Ishikawa (cell line): ENCODE measurements around the gene SKI.

Source experiments
- CEBPB ChIP-seq: IDR thresholded peaks from 2 replicates; pipeline ENCODE4 v1.6.1; 2012
- CREB1 ChIP-seq: IDR thresholded peaks from 2 replicates; pipeline ENCODE4 v1.6.1; 2012; ENCODE audit warnings: low read depth
- EGR1 ChIP-seq: IDR thresholded peaks from 2 replicates; pipeline ENCODE4 v1.6.1; 2012
- EP300 ChIP-seq: IDR thresholded peaks from 2 replicates; pipeline ENCODE4 v1.6.1; 2012; ENCODE audit warnings: borderline replicate concordance
- FOXM1 ChIP-seq: IDR thresholded peaks from 2 replicates; pipeline ENCODE4 v1.6.1; 2012; ENCODE audit warnings: low read depth, borderline replicate concordance
- NFIC ChIP-seq: IDR thresholded peaks from 2 replicates; pipeline ENCODE4 v1.6.1; 2012
- RAD21 ChIP-seq: IDR thresholded peaks from 2 replicates; pipeline ENCODE4 v1.6.1; 2012; ENCODE audit warnings: low read depth
- TAF1 ChIP-seq: IDR thresholded peaks from 2 replicates; pipeline ENCODE4 v1.6.1; 2012; ENCODE audit warnings: low read depth, mild to moderate bottlenecking
- TCF12 ChIP-seq: IDR thresholded peaks from 2 replicates; pipeline ENCODE4 v1.6.1; 2012; ENCODE audit warnings: low read depth
- TEAD4 ChIP-seq: IDR thresholded peaks from 2 replicates; pipeline ENCODE4 v1.6.1; 2012
- YY1 ChIP-seq: IDR thresholded peaks from 2 replicates; pipeline ENCODE4 v1.6.1; 2012; ENCODE audit warnings: low read depth
- ZBTB7A ChIP-seq: IDR thresholded peaks from 2 replicates; pipeline ENCODE4 v1.6.1; 2012; ENCODE audit warnings: low read depth
- TF ChIP-seq, protein P1 (sequence below): IDR thresholded peaks from 2 replicates; pipeline ENCODE4 v1.6.1; 2012
- TF ChIP-seq, protein P2 (sequence below): IDR thresholded peaks from 2 replicates; pipeline ENCODE4 v1.6.1; 2012; ENCODE audit warnings: low read depth, mild to moderate bottlenecking
- TF ChIP-seq, protein P3 (sequence below): IDR thresholded peaks from 2 replicates; pipeline ENCODE4 v1.6.1; 2012

The SKI gene

GRCh38 chr1:2337081-2337480 lies 109.0 kb downstream of the SKI start:
- TF ChIP-seq NFIC (no peak), EP300 (no peak), FOXM1 (no peak), ZBTB7A (no peak), CREB1 (no peak), TCF12 (no peak), TAF1 (no peak), YY1 (no peak), EGR1 (no peak)
- TF ChIP-seq, protein P1, sequence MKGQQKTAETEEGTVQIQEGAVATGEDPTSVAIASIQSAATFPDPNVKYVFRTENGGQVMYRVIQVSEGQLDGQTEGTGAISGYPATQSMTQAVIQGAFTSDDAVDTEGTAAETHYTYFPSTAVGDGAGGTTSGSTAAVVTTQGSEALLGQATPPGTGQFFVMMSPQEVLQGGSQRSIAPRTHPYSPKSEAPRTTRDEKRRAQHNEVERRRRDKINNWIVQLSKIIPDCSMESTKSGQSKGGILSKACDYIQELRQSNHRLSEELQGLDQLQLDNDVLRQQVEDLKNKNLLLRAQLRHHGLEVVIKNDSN, result no peak
- TF ChIP-seq, protein P2, sequence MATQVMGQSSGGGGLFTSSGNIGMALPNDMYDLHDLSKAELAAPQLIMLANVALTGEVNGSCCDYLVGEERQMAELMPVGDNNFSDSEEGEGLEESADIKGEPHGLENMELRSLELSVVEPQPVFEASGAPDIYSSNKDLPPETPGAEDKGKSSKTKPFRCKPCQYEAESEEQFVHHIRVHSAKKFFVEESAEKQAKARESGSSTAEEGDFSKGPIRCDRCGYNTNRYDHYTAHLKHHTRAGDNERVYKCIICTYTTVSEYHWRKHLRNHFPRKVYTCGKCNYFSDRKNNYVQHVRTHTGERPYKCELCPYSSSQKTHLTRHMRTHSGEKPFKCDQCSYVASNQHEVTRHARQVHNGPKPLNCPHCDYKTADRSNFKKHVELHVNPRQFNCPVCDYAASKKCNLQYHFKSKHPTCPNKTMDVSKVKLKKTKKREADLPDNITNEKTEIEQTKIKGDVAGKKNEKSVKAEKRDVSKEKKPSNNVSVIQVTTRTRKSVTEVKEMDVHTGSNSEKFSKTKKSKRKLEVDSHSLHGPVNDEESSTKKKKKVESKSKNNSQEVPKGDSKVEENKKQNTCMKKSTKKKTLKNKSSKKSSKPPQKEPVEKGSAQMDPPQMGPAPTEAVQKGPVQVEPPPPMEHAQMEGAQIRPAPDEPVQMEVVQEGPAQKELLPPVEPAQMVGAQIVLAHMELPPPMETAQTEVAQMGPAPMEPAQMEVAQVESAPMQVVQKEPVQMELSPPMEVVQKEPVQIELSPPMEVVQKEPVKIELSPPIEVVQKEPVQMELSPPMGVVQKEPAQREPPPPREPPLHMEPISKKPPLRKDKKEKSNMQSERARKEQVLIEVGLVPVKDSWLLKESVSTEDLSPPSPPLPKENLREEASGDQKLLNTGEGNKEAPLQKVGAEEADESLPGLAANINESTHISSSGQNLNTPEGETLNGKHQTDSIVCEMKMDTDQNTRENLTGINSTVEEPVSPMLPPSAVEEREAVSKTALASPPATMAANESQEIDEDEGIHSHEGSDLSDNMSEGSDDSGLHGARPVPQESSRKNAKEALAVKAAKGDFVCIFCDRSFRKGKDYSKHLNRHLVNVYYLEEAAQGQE, result no peak

- TF ChIP-seq, protein P2, result no peak
Observed at GRCh38 chr1:2337501-2337900, 109.4 kb downstream of the SKI start.

DNA sequence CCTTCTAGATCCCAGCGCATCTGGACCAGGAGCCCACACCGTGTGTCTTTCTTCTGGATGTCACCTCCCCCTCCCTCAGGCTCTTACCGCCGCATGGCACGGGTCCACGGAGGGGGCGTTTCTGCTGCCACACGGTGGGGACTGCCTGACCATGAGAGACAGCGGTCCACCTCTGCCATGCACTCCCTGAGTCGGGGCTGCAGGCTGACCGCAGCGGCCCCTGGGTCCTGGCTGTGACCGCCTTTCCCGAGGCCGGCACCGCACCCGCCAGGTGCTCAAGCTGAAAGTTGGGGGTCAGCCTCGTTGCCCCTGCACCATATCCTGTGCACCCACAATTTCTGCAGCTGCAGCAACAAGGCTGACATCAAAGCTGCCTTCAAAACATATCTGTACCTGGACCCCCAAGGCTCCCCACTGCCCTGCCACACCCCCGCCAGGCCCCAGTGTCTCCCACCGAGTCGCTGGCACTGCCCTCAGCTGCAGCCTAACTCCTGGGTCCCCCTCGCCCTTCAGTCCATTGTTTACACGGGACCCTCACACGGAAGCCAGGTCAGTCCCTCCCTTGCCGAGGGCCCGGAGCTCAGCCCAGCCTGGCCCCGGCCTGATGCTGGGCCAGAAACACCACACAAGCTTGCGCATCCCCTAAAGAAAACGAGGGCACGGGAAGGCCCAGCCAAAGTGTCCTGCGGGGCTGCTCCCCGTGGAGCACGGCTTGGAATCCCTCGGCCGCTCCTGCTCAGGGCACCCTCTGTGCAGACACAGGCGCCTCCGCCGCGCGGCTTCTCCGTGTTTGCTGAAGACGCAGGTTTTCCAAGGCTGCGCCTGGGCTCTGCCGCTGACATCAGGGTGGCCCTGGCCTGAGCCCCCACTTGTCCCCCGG lies 111.3 kb downstream of the SKI start:
- TF ChIP-seq RAD21 (no peak), TEAD4 (no peak), TCF12 (no peak)
- TF ChIP-seq, protein P3, sequence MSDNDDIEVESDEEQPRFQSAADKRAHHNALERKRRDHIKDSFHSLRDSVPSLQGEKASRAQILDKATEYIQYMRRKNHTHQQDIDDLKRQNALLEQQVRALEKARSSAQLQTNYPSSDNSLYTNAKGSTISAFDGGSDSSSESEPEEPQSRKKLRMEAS, result no peak

GRCh38 chr1:2340086-2340917 lies 112.2 kb downstream of the SKI start:
- no peak for TF ChIP-seq EGR1
- no peak for TF ChIP-seq YY1
- no peak for TF ChIP-seq CREB1

- TF ChIP-seq, protein P3, result no peak
- TF ChIP-seq CEBPB, result no peak
Observed at GRCh38 chr1:2340918-2341254, 112.8 kb downstream of the SKI start.

DNA sequence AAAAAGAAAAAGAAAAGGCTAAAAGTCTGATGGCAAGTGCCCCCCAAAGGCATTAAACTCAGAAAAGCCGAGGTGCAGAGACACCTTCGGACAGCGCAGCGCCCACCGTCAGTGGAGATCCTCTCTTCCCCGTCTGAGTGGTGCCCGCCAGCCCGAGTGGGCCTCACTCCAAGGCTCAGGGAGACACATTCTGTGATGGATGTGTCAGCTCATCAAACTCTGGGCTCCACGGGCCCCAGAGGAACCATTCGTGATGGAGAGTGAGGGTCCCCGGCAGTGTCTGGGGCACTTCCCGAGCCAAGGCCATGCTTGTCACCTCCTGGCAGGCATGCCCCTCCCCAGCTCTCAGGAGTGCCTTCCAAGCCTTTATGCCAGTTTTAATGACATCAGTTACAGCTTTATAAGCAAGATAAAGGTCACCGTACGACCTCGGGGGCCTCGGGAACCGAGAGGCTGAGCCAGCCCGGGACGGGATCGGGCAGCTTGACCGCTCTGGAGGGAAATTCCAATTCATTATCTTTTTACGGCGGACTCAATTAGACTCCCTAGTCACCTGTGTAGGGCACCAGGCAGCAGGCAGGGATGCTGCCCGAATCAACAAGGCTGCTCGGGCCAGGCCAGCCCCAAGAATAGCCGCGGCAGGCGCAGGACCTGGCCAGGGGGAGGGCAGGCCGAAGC lies 113.7 kb downstream of the SKI start:
- TF ChIP-seq RAD21 (no peak), FOXM1 (no peak), ZBTB7A (no peak), TCF12 (no peak), TEAD4 (no peak), EGR1 (no peak)

DNA sequence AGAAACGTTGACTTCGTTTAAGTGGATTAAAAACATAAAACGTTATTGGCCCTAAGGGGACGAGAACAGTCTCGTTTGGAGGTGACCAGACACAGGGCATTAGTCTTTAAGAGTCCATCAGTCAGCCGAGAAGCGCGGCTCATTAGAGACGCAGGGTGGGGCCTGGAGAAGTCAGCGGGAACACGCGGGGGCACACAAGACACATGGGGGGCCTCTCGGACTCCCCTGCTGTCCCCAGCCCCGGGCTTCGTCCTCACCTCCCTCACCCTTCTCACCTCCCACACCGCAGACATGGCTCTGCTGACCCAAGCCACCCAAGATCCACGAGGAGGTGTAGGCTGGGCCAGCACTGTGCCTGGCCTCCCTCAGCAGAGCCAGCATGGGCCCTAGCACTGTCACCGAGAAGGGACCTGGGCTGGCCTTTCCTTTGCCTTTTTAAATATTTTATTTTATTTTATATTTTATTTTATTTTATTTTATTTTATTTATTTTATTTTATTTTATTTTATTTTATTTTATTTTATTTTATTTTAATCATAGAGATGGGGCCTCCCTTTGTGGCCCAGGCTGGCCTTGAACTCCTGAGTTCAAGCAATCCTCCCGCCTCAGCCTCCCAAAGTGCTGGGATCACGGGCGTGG lies 114.4 kb downstream of the SKI start:
- TF ChIP-seq CEBPB (no peak), CREB1 (no peak), TAF1 (no peak), ZBTB7A (no peak), NFIC (no peak), TEAD4 (no peak), RAD21 (no peak)
